Upper lobe of left lung (tissue), 6 donors: Measurements from ENCODE around the gene PAPSS2. TPM values are rescaled to one million over a fixed set of nuclear protein-coding genes. Genes with fewer than 3 reads are reported as not detected.

Experiments
- ATAC-seq, 2 donors: fragments of 200-7000 bp; cut with Tn5 transposase; one replicate each; pipeline ENCODE4 v1.9.1; 2022; ENCODE audit warnings: mild to moderate bottlenecking in 2 of 2, moderate library complexity in 2 of 2; ENCODE audit not compliant: low FRiP score in 2 of 2
- DNase-seq, 2 donors: peaks; one replicate each; pipeline ENCODE4 v3.0.0-alpha.2; 2019 to 2020
- H3K27ac ChIP-seq, 4 donors: fragments of 200-600 bp; sonication (generic); one replicate each; pipeline ENCODE4 v1.5.1; 2016 to 2019
- H3K27me3 ChIP-seq, 4 donors: fragments of 200-600 bp; sonication (generic); one replicate each; pipeline ENCODE4 v1.5.1; 2017 to 2019
- H3K36me3 ChIP-seq, 4 donors: fragments of 200-600 bp; sonication (generic); one replicate each; pipeline ENCODE4 v1.5.1; 2016 to 2019
- H3K4me1 ChIP-seq, 4 donors: fragments of 200-600 bp; sonication (generic); one replicate each; pipeline ENCODE4 v1.5.1; 2018 to 2019
- H3K4me3 ChIP-seq, 4 donors: fragments of 200-600 bp; sonication (generic); one replicate each; pipeline ENCODE4 v1.5.1; 2017 to 2019; ENCODE audit warnings: mild to moderate bottlenecking in 2 of 4, moderate library complexity in 1 of 4
- H3K9me3 ChIP-seq, 4 donors: fragments of 200-600 bp; sonication (generic); one replicate each; pipeline ENCODE4 v1.5.1; 2018 to 2019
- CTCF ChIP-seq, 6 experiments: fragments of 450-650 bp in 4 of 6; fragments of 200-600 bp in 2 of 6; sonication (generic) in 2 of 6; IDR thresholded peaks; one replicate each; pipeline ENCODE4 v1.5.1; 2016 to 2019; ENCODE audit warnings: antibody characterized with exemption in 6 of 6
- EP300 ChIP-seq, 4 donors: sonication (generic); formaldehyde crosslinking; IDR thresholded peaks; one replicate each; pipeline ENCODE4 v1.5.1; 2017; ENCODE audit warnings: antibody characterized with exemption in 4 of 4, control low read depth in 2 of 4
- POLR2A ChIP-seq, 4 donors: fragments of 450-650 bp; IDR thresholded peaks; one replicate each; pipeline ENCODE4 v1.5.1; 2016 to 2017; ENCODE audit warnings: antibody characterized with exemption in 4 of 4, mild to moderate bottlenecking in 2 of 4
- POLR2AphosphoS5 ChIP-seq, 2 donors: sonication (generic); formaldehyde crosslinking; IDR thresholded peaks; one replicate each; pipeline ENCODE4 v1.5.1; 2017; ENCODE audit warnings: antibody characterized with exemption in 2 of 2
- WGBS, 2 donors: methylation state at CpG; one replicate each; pipeline ENCODE4 v1.1.5; 2017 to 2018; 5-methylcytosine and 5-hydroxymethylcytosine counted together
- total RNA-seq, 6 donors: library from RNA; depleted of rRNA in 4 of 6; stranded (reverse); fragments of >200 nt in 4 of 6; gene quantifications; one replicate each; pipeline versions ENCODE4 v1.1.0 to v1.2.1, GENCODE V29; 2016 to 2021
- donor health status: DM: no; HTN: no; CAD: no; lungs with moderate emphysema.
- donor health status: DM: no; HTN: yes; CAD: no; lungs with severe emphysema.

Gene PAPSS2
- total RNA-seq, 6 donors from 2014 or later, result 48.2 to 217 (median 159) TPM

- Histone ChIP-seq H3K4me3 (no peak overlapping the region), H3K27ac (no peak overlapping the region), H3K36me3 (peaks cover 0 to 40% (median 6%) of the 10 kb centered on the region in 4 donors), H3K27me3 (no peaks in the 10 kb centered on the region), H3K4me1 (peaks cover 0 to 4% (median 0%) of the 10 kb centered on the region in 4 donors), H3K9me3 (no peaks in the 10 kb centered on the region)
- TF ChIP-seq POLR2A (IDR thresholded peaks at IDR 0.05) (no peak), CTCF (IDR thresholded peaks at IDR 0.05) (no peak), EP300 (IDR thresholded peaks at IDR 0.05) (no peak), POLR2AphosphoS5 (IDR thresholded peaks at IDR 0.05) (no peak)
- WGBS, 2 donors, result 82 to 85% methylated on average over 8 of the region's 8 CpGs
- ATAC-seq (no peak), DNase-seq (no peak)
Measured at GRCh38 chr10:87753995-87754866, 94.6 kb downstream of the PAPSS2 start.

DNA sequence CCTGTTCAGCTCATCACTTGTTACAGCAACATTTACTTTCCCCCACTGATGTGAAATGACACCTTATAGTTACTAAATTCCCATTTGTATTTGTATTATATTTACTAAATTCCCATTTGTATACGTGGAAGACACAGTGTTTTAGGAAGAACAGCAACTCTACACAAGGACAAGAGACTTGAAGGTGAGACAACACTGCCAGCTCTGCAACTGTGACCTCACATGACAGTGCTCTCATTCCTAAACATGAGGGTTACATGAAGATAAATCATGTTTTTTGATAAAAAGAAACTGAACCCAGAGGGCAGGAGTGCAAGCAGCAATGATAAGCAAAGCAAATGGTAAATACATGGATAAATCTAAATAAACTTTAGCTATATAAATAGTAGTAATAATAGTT is 98.0 kb downstream of the PAPSS2 start:
- H3K36me3 ChIP-seq, result peaks cover 0 to 26% (median 6%) of the 10 kb centered on the region in 4 donors
- no peak overlapping the region for H3K27ac ChIP-seq
- no peak for DNase-seq
- TF ChIP-seq CTCF (IDR thresholded peaks at IDR 0.05) (no peak), POLR2A (IDR thresholded peaks at IDR 0.05) (no peak), EP300 (IDR thresholded peaks at IDR 0.05) (no peak), POLR2AphosphoS5 (IDR thresholded peaks at IDR 0.05) (no peak)
- no peaks in the 10 kb centered on the region for H3K9me3 ChIP-seq
- no peak for ATAC-seq
- no peak overlapping the region for H3K4me3 ChIP-seq
- H3K4me1 ChIP-seq, result no peaks in the 10 kb centered on the region
- WGBS, 2 donors, result 84 to 93% methylated on average over 1 of the region's 1 CpG
- H3K27me3 ChIP-seq, result no peaks in the 10 kb centered on the region

DNA sequence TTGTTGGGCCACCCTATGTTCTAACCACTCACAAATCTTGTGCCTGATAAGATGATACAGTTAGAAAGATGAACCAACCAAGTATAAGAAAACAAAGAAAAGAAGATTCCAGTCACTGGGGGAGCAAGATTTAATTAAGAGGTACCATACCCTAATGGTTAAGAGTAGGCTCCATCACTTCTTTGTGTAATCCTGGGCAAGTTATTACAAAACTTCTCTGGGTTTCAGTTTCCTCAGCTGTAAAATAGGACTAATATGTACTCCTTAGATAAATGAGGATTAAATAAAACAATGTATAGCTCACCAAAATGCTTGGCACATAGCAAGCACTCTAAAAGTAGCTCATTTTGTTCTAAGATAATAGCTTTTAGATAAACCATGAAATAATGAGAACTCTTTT is 99.9 kb downstream of the PAPSS2 start:
- ATAC-seq (no peak), DNase-seq (no peak)
- H3K27me3 ChIP-seq, result no peaks in the 10 kb centered on the region
- H3K27ac ChIP-seq, result no peak overlapping the region
- TF ChIP-seq POLR2A (IDR thresholded peaks at IDR 0.05) (no peak), CTCF (IDR thresholded peaks at IDR 0.05) (no peak), POLR2AphosphoS5 (IDR thresholded peaks at IDR 0.05) (no peak), EP300 (IDR thresholded peaks at IDR 0.05) (no peak)
- H3K4me3 ChIP-seq, result no peak overlapping the region
- peaks cover 0 to 30% (median 4%) of the 10 kb centered on the region in 4 donors for H3K36me3 ChIP-seq
- no peaks in the 10 kb centered on the region for H3K9me3 ChIP-seq
- no peaks in the 10 kb centered on the region for H3K4me1 ChIP-seq

GRCh38 chr10:87760195-87760905 is 100.7 kb downstream of the PAPSS2 start:
- WGBS, 2 donors, result 67 to 69% methylated on average over 6 of the region's 6 CpGs
- ATAC-seq, result peak in 1 of 2 donors; percentile 28
- H3K36me3 ChIP-seq, result peaks cover 0 to 28% (median 4%) of the 10 kb centered on the region in 4 donors

More at GRCh38 chr10:87760195-87760905, 100.7 kb downstream of the PAPSS2 start:
- no peaks in the 10 kb centered on the region for H3K27me3 ChIP-seq
- no peaks in the 10 kb centered on the region for H3K9me3 ChIP-seq
- peak in 1 of 2 donors; percentile 28 for DNase-seq
- TF ChIP-seq POLR2A (IDR thresholded peaks at IDR 0.05), result no peak
- no peak for TF ChIP-seq CTCF (IDR thresholded peaks at IDR 0.05)
- no peak for TF ChIP-seq POLR2AphosphoS5 (IDR thresholded peaks at IDR 0.05)
- TF ChIP-seq EP300 (IDR thresholded peaks at IDR 0.05), result no peak
- no peak overlapping the region for H3K27ac ChIP-seq
- H3K4me3 ChIP-seq, result no peak overlapping the region
- H3K4me1 ChIP-seq, result no peaks in the 10 kb centered on the region
